Karpas-422 (cell line): Measurements from ENCODE around the gene NEU1. TPM values are rescaled to one million over a fixed set of nuclear protein-coding genes. Genes with fewer than 3 reads are reported as not detected.

Experiments used
- DNase-seq: peaks from one replicate; pipeline ENCODE4 v3.0.0-alpha.2; 2015
- H2AFZ ChIP-seq: fragments of 200-600 bp; sonication (generic); 2 replicates; pipeline ENCODE4 v1.6.1; 2014; ENCODE audit warnings: antibody characterized with exemption, low read length, mixed read lengths
- H3K27ac ChIP-seq: fragments of 200-600 bp; sonication (generic); 2 replicates; pipeline ENCODE4 v1.5.1; 2014; ENCODE audit warnings: mild to moderate bottlenecking, low read length, moderate library complexity
- H3K27me3 ChIP-seq: fragments of 200-600 bp; sonication (generic); 2 replicates; pipeline ENCODE4 v1.6.1; 2014; ENCODE audit warnings: low read length, mixed read lengths
- H3K36me3 ChIP-seq: fragments of 200-600 bp; sonication (generic); 2 replicates; pipeline ENCODE4 v1.6.1; 2014; ENCODE audit warnings: low read length, mixed read lengths; ENCODE audit not compliant: insufficient read depth
- H3K4me1 ChIP-seq: fragments of 200-600 bp; sonication (generic); 2 replicates; pipeline ENCODE4 v1.6.1; 2014; ENCODE audit warnings: mild to moderate bottlenecking, low read length, mixed read lengths
- H3K4me2 ChIP-seq: fragments of 200-600 bp; sonication (generic); 2 replicates; pipeline ENCODE4 v1.6.1; 2014; ENCODE audit warnings: low read length, low read depth, mild to moderate bottlenecking; ENCODE audit not compliant: poor library complexity, severe bottlenecking
- H3K4me3 ChIP-seq: fragments of 200-600 bp; sonication (generic); 2 replicates; pipeline ENCODE4 v1.5.1; 2014; ENCODE audit warnings: mild to moderate bottlenecking, antibody characterized with exemption, low read length, mixed read lengths
- H3K79me2 ChIP-seq: fragments of 200-600 bp; sonication (generic); 2 replicates; pipeline ENCODE4 v1.6.1; 2014; ENCODE audit warnings: mild to moderate bottlenecking, low read length, mixed read lengths
- H3K9ac ChIP-seq: fragments of 200-600 bp; sonication (generic); 2 replicates; pipeline ENCODE4 v1.6.0; 2014; ENCODE audit warnings: low read length
- H3K9me2 ChIP-seq: fragments of 200-600 bp; sonication (generic), shearing (Covaris generic); replicated peaks from 2 replicates; pipeline ENCODE4 v1.6.0; 2014; ENCODE audit warnings: mild to moderate bottlenecking, low read length, moderate library complexity; ENCODE audit not compliant: insufficient read depth
- H3K9me3 ChIP-seq: fragments of 300-700, 200-600 bp; sonication (generic); 2 replicates; pipeline ENCODE4 v1.6.1; 2014; ENCODE audit warnings: low read length, mixed read lengths
- H4K20me1 ChIP-seq: fragments of 200-600 bp; sonication (generic); 2 replicates; pipeline ENCODE4 v1.6.1; 2014; ENCODE audit warnings: mild to moderate bottlenecking, antibody characterized with exemption, low read length, low read depth; ENCODE audit not compliant: insufficient read depth
- total RNA-seq: library from RNA; depleted of rRNA; stranded (reverse); fragments of >200 nt; shearing (Covaris generic); gene quantifications from 2 replicates; pipeline ENCODE4 v1.2.3, GENCODE V29; 2014; ENCODE audit warnings: low replicate concordance

Gene NEU1
- total RNA-seq, 1 experiment from 2014 or later, result 23.7 TPM

DNA sequence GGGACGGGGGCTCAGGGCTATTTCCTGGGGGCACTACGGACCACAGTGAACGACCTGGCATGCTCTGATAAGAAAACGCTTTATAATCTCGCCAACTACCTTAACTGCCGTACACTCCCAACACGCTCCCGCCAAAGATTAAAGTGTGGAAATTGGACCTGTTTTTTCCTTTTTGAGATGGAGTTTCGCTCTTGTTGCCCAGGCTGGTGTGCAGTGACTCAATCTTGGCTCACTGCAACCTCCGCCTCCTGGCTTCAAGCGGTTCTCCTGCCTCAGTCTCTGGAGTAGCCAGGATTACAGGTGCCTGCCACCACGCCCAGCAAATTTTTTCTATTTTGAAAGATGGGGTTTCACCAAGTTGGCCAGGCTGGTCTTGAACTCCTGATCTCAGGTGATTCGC, 16.5 kb upstream of the NEU1 start:
- Histone ChIP-seq H3K27ac (no peak overlapping the region), H3K79me2 (no peaks in the 10 kb centered on the region), H3K9ac (no peak overlapping the region), H3K36me3 (peaks cover 13% of the 10 kb centered on the region), H3K27me3 (no peaks in the 10 kb centered on the region), H3K9me2 (no peaks in the 10 kb centered on the region), H4K20me1 (no peaks in the 10 kb centered on the region), H3K4me2 (no peak overlapping the region), H3K4me1 (no peaks in the 10 kb centered on the region), H2AFZ (no peak overlapping the region), H3K4me3 (no peak overlapping the region), H3K9me3 (no peaks in the 10 kb centered on the region)
- DNase-seq, result no peak

GRCh38 chr6:31878726-31879125, 16.1 kb upstream of the NEU1 start, which contains the start of gene SLC44A4:
Gene SLC44A4, minus strand, starts transcription at chr6:31878997. Its CDS starts 17 bp downstream, at chr6:31878980.
- DNase-seq, result no peak
- H3K36me3 ChIP-seq, result peaks cover 13% of the 10 kb centered on the region
- H2AFZ ChIP-seq, result no peak within 1 kb of the TSS
- no peak within 1 kb of the TSS for H3K4me3 ChIP-seq
- H3K9me2 ChIP-seq, result no peaks in the 10 kb centered on the region
- no peaks in the 10 kb centered on the region for H3K4me1 ChIP-seq
- no peaks in the 10 kb centered on the region for H3K27me3 ChIP-seq
- H3K27ac ChIP-seq, result no peak within 1 kb of the TSS
- H3K79me2 ChIP-seq, result no peaks in the 10 kb centered on the region
- no peaks in the 10 kb centered on the region for H4K20me1 ChIP-seq
- no peaks in the 10 kb centered on the region for H3K9me3 ChIP-seq
- no peak within 1 kb of the TSS for H3K9ac ChIP-seq
- H3K4me2 ChIP-seq, result no peak within 1 kb of the TSS

DNA sequence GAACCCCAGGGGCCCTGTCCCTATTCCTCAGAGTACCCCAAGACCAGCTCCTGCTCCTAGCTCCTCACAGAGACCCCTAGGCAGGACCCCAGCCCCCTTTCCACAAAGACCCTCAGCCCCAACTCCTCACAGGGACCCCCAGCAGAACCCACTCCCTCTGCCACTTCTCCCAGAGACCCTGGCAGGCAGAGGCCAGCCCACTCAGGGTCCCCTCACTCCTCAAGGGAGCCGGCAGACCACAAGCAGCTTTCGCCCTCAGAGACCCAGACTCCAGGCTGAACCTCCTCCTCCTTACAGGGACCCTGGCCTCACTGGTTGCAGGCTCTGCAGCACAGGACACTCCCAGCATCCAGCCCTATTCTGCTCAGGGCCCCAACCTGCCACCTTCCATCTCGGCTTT, 15.6 kb upstream of the NEU1 start:
- no peaks in the 10 kb centered on the region for H4K20me1 ChIP-seq
- no peaks in the 10 kb centered on the region for H3K27me3 ChIP-seq
- H3K9me3 ChIP-seq, result no peaks in the 10 kb centered on the region
- H3K27ac ChIP-seq, result no peak overlapping the region
- H3K9me2 ChIP-seq, result no peaks in the 10 kb centered on the region
- no peaks in the 10 kb centered on the region for H3K79me2 ChIP-seq
- no peak overlapping the region for H2AFZ ChIP-seq
- H3K4me2 ChIP-seq, result no peak overlapping the region
- DNase-seq, result no peak
- H3K9ac ChIP-seq, result no peak overlapping the region
- H3K4me3 ChIP-seq, result no peak overlapping the region
- H3K36me3 ChIP-seq, result peaks cover 13% of the 10 kb centered on the region
- H3K4me1 ChIP-seq, result no peaks in the 10 kb centered on the region

GRCh38 chr6:31877651-31878161, 15.1 kb upstream of the NEU1 start:
- Histone ChIP-seq H3K9me3 (no peaks in the 10 kb centered on the region), H3K36me3 (peaks cover 13% of the 10 kb centered on the region), H3K9ac (no peak overlapping the region), H3K4me1 (no peaks in the 10 kb centered on the region), H3K4me3 (no peak overlapping the region), H4K20me1 (no peaks in the 10 kb centered on the region), H3K27me3 (no peaks in the 10 kb centered on the region), H2AFZ (no peak overlapping the region), H3K27ac (no peak overlapping the region), H3K9me2 (no peaks in the 10 kb centered on the region), H3K4me2 (no peak overlapping the region), H3K79me2 (no peaks in the 10 kb centered on the region)
- no peak for DNase-seq

- H3K4me2 ChIP-seq, result no peak overlapping the region
- H2AFZ ChIP-seq, result no peak overlapping the region
- DNase-seq, result no peak
These were observed 14.6 kb upstream of the NEU1 start for GRCh38 chr6:31877125-31877650.

DNA sequence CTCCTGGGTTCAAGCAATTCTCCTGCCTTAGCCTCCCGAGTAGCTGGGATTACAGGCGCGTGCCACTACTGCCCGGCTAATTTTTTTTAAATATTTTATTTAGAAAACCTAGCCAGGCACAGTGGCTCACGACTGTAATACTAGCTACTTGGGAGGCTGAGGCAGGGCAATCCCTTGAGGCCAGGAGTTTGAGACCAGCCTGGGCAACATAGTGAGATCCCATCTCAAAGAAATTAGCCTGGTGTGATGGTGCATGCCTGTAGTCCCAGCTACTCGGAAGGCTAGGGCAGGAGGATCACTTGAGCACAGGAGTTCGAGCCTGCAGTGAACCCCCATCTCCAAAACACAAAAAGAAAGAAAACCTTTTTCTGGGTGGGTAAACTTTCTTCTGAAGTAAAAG, 13.7 kb upstream of the NEU1 start:
- no peaks in the 10 kb centered on the region for H4K20me1 ChIP-seq
- H3K4me1 ChIP-seq, result no peaks in the 10 kb centered on the region
- no peak overlapping the region for H3K9ac ChIP-seq
- H2AFZ ChIP-seq, result no peak overlapping the region
- no peaks in the 10 kb centered on the region for H3K27me3 ChIP-seq
- H3K4me2 ChIP-seq, result no peak overlapping the region
- DNase-seq, result no peak
- no peak overlapping the region for H3K27ac ChIP-seq
- no peak overlapping the region for H3K4me3 ChIP-seq
- peaks cover 11% of the 10 kb centered on the region for H3K36me3 ChIP-seq
- H3K9me3 ChIP-seq, result no peaks in the 10 kb centered on the region
- H3K79me2 ChIP-seq, result no peaks in the 10 kb centered on the region
- H3K9me2 ChIP-seq, result no peaks in the 10 kb centered on the region

More at GRCh38 chr6:31877125-31877650, 14.6 kb upstream of the NEU1 start:
- peaks cover 13% of the 10 kb centered on the region for H3K36me3 ChIP-seq
- no peaks in the 10 kb centered on the region for H3K9me3 ChIP-seq
- no peaks in the 10 kb centered on the region for H4K20me1 ChIP-seq
- H3K79me2 ChIP-seq, result no peaks in the 10 kb centered on the region
- H3K4me3 ChIP-seq, result no peak overlapping the region
- no peak overlapping the region for H3K9ac ChIP-seq
- H3K4me1 ChIP-seq, result no peaks in the 10 kb centered on the region
- H3K27ac ChIP-seq, result no peak overlapping the region
- no peaks in the 10 kb centered on the region for H3K27me3 ChIP-seq
- no peaks in the 10 kb centered on the region for H3K9me2 ChIP-seq

DNA sequence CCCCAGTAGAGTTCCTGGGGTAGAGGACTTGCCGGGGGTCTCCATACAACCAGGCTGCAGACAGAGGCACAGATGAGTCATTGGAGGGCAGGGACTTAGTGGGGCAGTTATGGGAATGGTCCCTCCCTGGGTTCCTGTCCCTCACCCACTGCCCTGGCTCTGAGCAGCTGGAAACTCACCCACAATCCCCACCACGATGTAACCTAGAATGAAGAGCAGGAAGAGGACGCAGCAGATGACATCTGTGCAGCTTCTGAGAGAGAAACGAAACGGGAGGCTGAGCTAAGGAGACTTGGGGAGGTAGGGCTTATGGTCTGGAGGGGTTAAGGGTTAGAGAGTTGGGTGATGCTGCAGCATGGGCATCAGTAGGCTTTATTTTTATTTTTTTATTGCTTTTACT, 13.3 kb upstream of the NEU1 start:
- no peak overlapping the region for H3K9ac ChIP-seq
- no peak overlapping the region for H2AFZ ChIP-seq
- no peaks in the 10 kb centered on the region for H3K9me2 ChIP-seq
- H3K4me2 ChIP-seq, result no peak overlapping the region
- no peak overlapping the region for H3K4me3 ChIP-seq
- H3K9me3 ChIP-seq, result no peaks in the 10 kb centered on the region
- no peak overlapping the region for H3K27ac ChIP-seq
- no peaks in the 10 kb centered on the region for H3K79me2 ChIP-seq
- peaks cover 8% of the 10 kb centered on the region; the same call in 1 of the 2 replicates for H3K36me3 ChIP-seq
- no peaks in the 10 kb centered on the region for H3K27me3 ChIP-seq
- no peaks in the 10 kb centered on the region for H4K20me1 ChIP-seq
- no peaks in the 10 kb centered on the region for H3K4me1 ChIP-seq
- no peak for DNase-seq

- Histone ChIP-seq H3K27ac (no peak overlapping the region), H3K9me2 (no peaks in the 10 kb centered on the region), H3K9me3 (no peaks in the 10 kb centered on the region), H3K4me2 (no peak overlapping the region), H2AFZ (no peak overlapping the region), H3K36me3 (peaks cover 3% of the 10 kb centered on the region; the same call in 1 of the 2 replicates), H3K4me3 (no peak overlapping the region), H4K20me1 (no peaks in the 10 kb centered on the region), H3K79me2 (no peaks in the 10 kb centered on the region), H3K27me3 (no peaks in the 10 kb centered on the region), H3K9ac (no peak overlapping the region), H3K4me1 (no peaks in the 10 kb centered on the region)
- DNase-seq, result no peak
These were observed 12.4 kb upstream of the NEU1 start for GRCh38 chr6:31874836-31875572.
